ENCODE results near the gene ADGRB2.
A peak's percentile ranks its signal among the peaks of the same experiment; 100 is the strongest.

The ADGRB2 gene

DNA sequence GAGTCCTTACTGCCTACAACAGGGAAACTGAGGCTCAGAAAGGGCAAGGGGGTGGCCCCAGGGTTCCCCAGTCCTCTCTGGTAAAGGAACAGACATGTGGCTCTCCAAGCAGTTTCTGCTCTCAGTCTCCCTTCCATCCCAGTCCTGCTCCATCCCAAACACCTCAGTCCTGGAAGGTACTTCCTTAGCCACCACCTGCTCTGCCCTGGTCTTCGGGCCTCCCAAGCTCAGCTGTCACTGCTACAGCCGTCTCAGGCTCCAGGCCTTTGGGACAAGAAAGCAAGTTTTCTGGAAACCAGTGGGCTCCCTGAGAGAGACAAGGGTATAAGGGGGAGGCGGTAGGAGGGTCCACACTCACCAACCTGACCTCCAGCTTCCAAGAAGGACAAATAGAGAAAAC, 23.1 kb upstream of the ADGRB2 start:
- Histone ChIP-seq H3K9me3 (no peaks in the 10 kb centered on the region), H3K27me3 (peaks cover 0 to 2% of the 10 kb centered on the region in 2 donors), H3K4me1 (peaks cover 0 to 13% (median 6%) of the 10 kb centered on the region in 4 donors), H3K27ac (peak overlapping the region; percentile 72 to 78), H3K36me3 (no peaks in the 10 kb centered on the region), H3K4me3 (no peak overlapping the region)
- TF ChIP-seq CTCF (IDR thresholded peaks at IDR 0.05) = no peak
- DNase-seq = peak in 1 of 2 donors; percentile 53
- intact Hi-C loops (cut with DNase I; ENCODE audit: low total_unique reads) = no loop called here

DNA sequence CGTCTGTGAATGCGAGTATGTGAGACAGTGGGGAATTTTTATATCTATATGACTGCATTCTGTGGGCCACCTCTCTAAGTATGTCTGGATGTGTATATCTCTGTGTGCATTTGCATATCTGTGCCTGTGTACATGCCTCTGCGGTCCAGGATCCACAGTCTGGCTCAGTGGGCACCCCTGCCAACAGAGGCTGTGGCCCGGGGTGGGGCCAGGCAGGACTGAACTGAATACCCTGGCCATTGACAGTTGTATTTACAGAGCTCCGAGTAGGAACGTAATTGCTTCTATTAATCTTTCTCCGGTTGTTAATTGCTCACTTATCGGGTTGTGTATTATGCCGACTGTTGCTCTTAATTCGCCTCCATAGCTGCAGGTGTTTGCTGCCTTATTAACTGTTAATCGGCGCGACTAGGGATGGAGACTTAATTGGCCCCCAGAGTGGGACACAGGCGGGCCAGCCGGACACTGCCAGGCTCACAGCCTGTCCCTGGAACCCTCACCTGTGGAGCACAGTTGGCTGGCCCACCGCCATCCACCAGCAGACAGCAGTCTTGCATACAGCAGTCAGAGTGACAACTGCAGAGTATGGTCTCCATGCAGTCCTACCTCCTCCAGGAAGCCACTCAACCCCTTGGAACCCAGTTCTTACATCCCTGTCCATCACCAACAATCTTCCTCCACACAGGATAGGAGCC, 22.4 kb upstream of the ADGRB2 start:
- Histone ChIP-seq H3K27ac (no peak overlapping the region), H3K27me3 (peaks cover 0 to 6% of the 10 kb centered on the region in 2 donors), H3K36me3 (no peaks in the 10 kb centered on the region), H3K4me1 (peaks cover 0 to 13% (median 6%) of the 10 kb centered on the region in 4 donors), H3K9me3 (no peaks in the 10 kb centered on the region), H3K4me3 (no peak overlapping the region)
- intact Hi-C loops (cut with DNase I; ENCODE audit: low total_unique reads) = no loop called here
- no peak for TF ChIP-seq CTCF (IDR thresholded peaks at IDR 0.05)
- DNase-seq = peak in 1 of 2 donors; percentile 61

GRCh38 chr1:31785947-31786290, 21.8 kb upstream of the ADGRB2 start:
- DNase-seq = peak in 1 of 2 donors; percentile 4
- no peak overlapping the region for H3K27ac ChIP-seq
- H3K27me3 ChIP-seq = peaks cover 0 to 6% of the 10 kb centered on the region in 2 donors
- H3K9me3 ChIP-seq = no peaks in the 10 kb centered on the region
- peaks cover 0 to 13% (median 6%) of the 10 kb centered on the region in 4 donors for H3K4me1 ChIP-seq
- no peaks in the 10 kb centered on the region for H3K36me3 ChIP-seq
- H3K4me3 ChIP-seq = no peak overlapping the region
- intact Hi-C loops (cut with DNase I; ENCODE audit: low total_unique reads) = no loop called here
- no peak for TF ChIP-seq CTCF (IDR thresholded peaks at IDR 0.05)

GRCh38 chr1:31785020-31785946, 21.1 kb upstream of the ADGRB2 start:
- no peak for TF ChIP-seq CTCF (IDR thresholded peaks at IDR 0.05)
- H3K36me3 ChIP-seq = no peaks in the 10 kb centered on the region
- H3K27ac ChIP-seq = no peak overlapping the region
- peaks cover 0 to 13% (median 6%) of the 10 kb centered on the region in 4 donors for H3K4me1 ChIP-seq
- H3K4me3 ChIP-seq = no peak overlapping the region
- DNase-seq = peak in 1 of 2 donors; percentile 35
- intact Hi-C loops (cut with DNase I; ENCODE audit: low total_unique reads) = no loop called here
- peaks cover 0 to 6% of the 10 kb centered on the region in 2 donors for H3K27me3 ChIP-seq
- no peaks in the 10 kb centered on the region for H3K9me3 ChIP-seq

DNA sequence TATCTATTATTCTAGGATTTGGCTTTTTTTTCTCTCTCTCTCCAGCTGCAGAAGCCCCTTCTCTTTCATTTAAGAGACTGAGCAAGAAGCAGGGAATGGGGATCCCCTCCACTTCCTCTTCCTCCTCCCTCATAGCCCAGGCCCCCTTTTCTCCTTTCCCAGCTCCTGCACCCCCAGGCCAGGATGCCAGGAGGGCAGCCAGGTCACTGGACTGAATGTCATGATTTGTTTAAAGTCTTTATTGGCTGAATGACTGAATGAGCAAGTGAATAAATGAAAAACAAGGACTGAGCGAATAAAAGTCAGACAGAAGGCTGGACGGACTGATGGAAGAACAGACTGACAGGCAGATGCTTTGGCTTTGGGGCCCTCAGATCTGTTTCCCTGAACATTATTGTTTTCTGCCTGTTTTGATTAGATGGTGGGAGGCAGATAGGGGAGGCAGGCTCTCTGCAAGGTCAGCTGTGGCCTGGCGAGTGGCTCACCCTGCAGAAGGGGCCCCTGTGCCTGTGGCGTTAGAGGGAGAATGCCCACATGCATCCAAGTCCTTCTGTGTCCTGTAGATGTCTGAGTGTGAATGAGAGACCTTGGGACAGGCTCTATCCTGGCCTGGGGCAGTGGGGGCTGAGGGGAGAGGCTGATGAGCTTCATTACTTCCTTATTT, 20.3 kb upstream of the ADGRB2 start:
- intact Hi-C loops (cut with DNase I; ENCODE audit: low total_unique reads) = no loop called here

More for the DNA sequence above, 20.3 kb upstream of the ADGRB2 start:
- H3K27me3 ChIP-seq = peaks cover 0 to 6% of the 10 kb centered on the region in 2 donors
- H3K27ac ChIP-seq = no peak overlapping the region
- DNase-seq = peak in 1 of 2 donors; percentile 57
- no peak for TF ChIP-seq CTCF (IDR thresholded peaks at IDR 0.05)
- no peak overlapping the region for H3K4me3 ChIP-seq
- H3K9me3 ChIP-seq = no peaks in the 10 kb centered on the region
- peaks cover 0 to 11% (median 6%) of the 10 kb centered on the region in 4 donors for H3K4me1 ChIP-seq
- no peaks in the 10 kb centered on the region for H3K36me3 ChIP-seq

Data from tibial artery (tissue), 4 donors.